A549 (cell line): ENCODE measurements around the gene REEP3. TPM values are rescaled to one million over a fixed set of nuclear protein-coding genes. Genes with fewer than 3 reads are reported as not detected.

Experiments
- ATAC-seq, 2 experiments: fragments of 200-7000 bp in 1 of 2; fragments of >200 bp in 1 of 2; cut with Nextera tagmentation in 1 of 2; cut with Tn5 transposase in 1 of 2; 3 replicates each; pipeline versions ENCODE4 v1.8.0 to v1.9.1; 2018 to 2020; ENCODE audit warnings: mild to moderate bottlenecking in 1 of 2, moderate library complexity in 1 of 2
- CTCF ChIA-PET: fragments of 300-600 bp; sonication (Branson Sonifier 250); formaldehyde crosslinking; extraction: SDS; loops from one replicate; lab custom pipeline; 2021; ENCODE audit warnings: antibody characterized with exemption, inconsistent platforms; lab: Yijun Ruan, JAX
- POLR2A ChIA-PET: fragments of 350-600 bp; formaldehyde crosslinking; extraction: SDS; loops from one replicate; lab custom pipeline; 2021; ENCODE audit warnings: antibody characterized with exemption, inconsistent platforms; lab: Yijun Ruan, JAX
- DNase-seq, 2 experiments: peaks; one replicate each; pipeline versions ENCODE4 v3.0.0 to v3.0.0-alpha.2; 2011 to 2016; ENCODE audit warnings: low read depth in 1 of 2, low spot score in 1 of 2
- FAIRE-seq: peaks from 2 replicates; lab custom pipeline; 2011; peaks lifted over from hg19 to GRCh38; lab: Jason Lieb, UNC
- H3K27ac ChIP-seq, 2 experiments: fragments of >200 bp; sonication (Bioruptor Twin); formaldehyde crosslinking; 3 replicates each; pipeline ENCODE4 v1.5.1; 2016 to 2017
- H3K4me1 ChIP-seq: fragments of >200 bp; sonication (Bioruptor Twin); formaldehyde crosslinking; 3 replicates; pipeline ENCODE4 v1.6.1; 2016
- H3K4me2 ChIP-seq: fragments of >200 bp; sonication (Bioruptor Twin); formaldehyde crosslinking; 3 replicates; pipeline ENCODE4 v1.6.1; 2016
- H3K4me3 ChIP-seq: fragments of >200 bp; sonication (Bioruptor Twin); formaldehyde crosslinking; 3 replicates; pipeline ENCODE4 v1.5.1; 2016
- H3K9me3 ChIP-seq: fragments of >200 bp; sonication (Bioruptor Twin); formaldehyde crosslinking; 3 replicates; pipeline ENCODE4 v1.6.1; 2016
- BHLHE40 ChIP-seq: IDR thresholded peaks from 2 replicates; pipeline ENCODE4 v1.6.1; 2012; ENCODE audit warnings: low read depth, low read length, inconsistent platforms
- CBX8 ChIP-seq: fragments of 200-600 bp; sonication (generic); IDR thresholded peaks from 2 replicates; pipeline ENCODE4 v1.6.1; 2016
- CHD2 ChIP-seq: fragments of 150-350 bp; IDR thresholded peaks from 2 replicates; pipeline ENCODE4 v1.6.1; 2014; ENCODE audit warnings: low read length; ENCODE audit not compliant: partially characterized antibody
- EHF ChIP-seq: fragments of 250-450 bp; sonication (Bioruptor Pico); IDR thresholded peaks from 2 replicates; pipeline ENCODE4 v1.5.0; 2020; ENCODE audit warnings: mild to moderate bottlenecking
- EP300 ChIP-seq, 2 experiments: fragments of >200 bp; sonication (Bioruptor Twin); formaldehyde crosslinking; IDR thresholded peaks; 2 replicates in 1 of 2; 3 replicates in 1 of 2; pipeline ENCODE4 v1.6.1; 2016 to 2017
- ESRRA ChIP-seq: fragments of 150-350 bp; IDR thresholded peaks from 2 replicates; pipeline ENCODE4 v1.6.1; 2014; ENCODE audit warnings: mild to moderate bottlenecking, low read length, borderline replicate concordance
- FOSB ChIP-seq: fragments of 250-450 bp; sonication (Bioruptor Pico); IDR thresholded peaks from 2 replicates; pipeline ENCODE4 v1.5.0; 2020; ENCODE audit warnings: mild to moderate bottlenecking, moderate library complexity
- FOSL2 ChIP-seq, 2 experiments: fragments of 450-650 bp in 1 of 2; fragments of >200 bp in 1 of 2; sonication (Bioruptor Twin) in 1 of 2; formaldehyde crosslinking; IDR thresholded peaks; 2 replicates each; pipeline versions ENCODE4 v1.5.0 to v1.6.1; 2016 to 2020; ENCODE audit warnings: mild to moderate bottlenecking in 1 of 2, moderate library complexity in 1 of 2
- FOXS1 ChIP-seq: fragments of 250-450 bp; sonication (Bioruptor Pico); IDR thresholded peaks from 2 replicates; pipeline ENCODE4 v1.5.0; 2020; ENCODE audit warnings: mild to moderate bottlenecking, moderate library complexity
- GATA3 ChIP-seq: IDR thresholded peaks from 2 replicates; pipeline ENCODE4 v1.6.1; 2012; ENCODE audit warnings: borderline replicate concordance
- HOXB13 ChIP-seq: fragments of 250-450 bp; sonication (Bioruptor Pico); IDR thresholded peaks from 2 replicates; pipeline ENCODE4 v1.5.0; 2020; ENCODE audit warnings: low read depth, mild to moderate bottlenecking, moderate library complexity
- JUN ChIP-seq, 2 experiments: fragments of >200 bp; sonication (Bioruptor Twin); formaldehyde crosslinking; IDR thresholded peaks; 2 replicates in 1 of 2; 3 replicates in 1 of 2; pipeline ENCODE4 v1.6.1; 2016 to 2017
- JUNB ChIP-seq: fragments of >200 bp; sonication (Bioruptor Twin); formaldehyde crosslinking; IDR thresholded peaks from 2 replicates; pipeline ENCODE4 v1.6.1; 2016
- KDM1A ChIP-seq: fragments of 200-600 bp; sonication (generic); IDR thresholded peaks from 2 replicates; pipeline ENCODE4 v1.6.1; 2016; ENCODE audit warnings: low read depth, mild to moderate bottlenecking
- KDM5A ChIP-seq: fragments of 200-600 bp; sonication (generic); IDR thresholded peaks from 2 replicates; pipeline ENCODE4 v1.6.1; 2016; ENCODE audit warnings: antibody characterized with exemption, mild to moderate bottlenecking
- MYC ChIP-seq: IDR thresholded peaks from 2 replicates; pipeline ENCODE4 v1.6.1; 2012; ENCODE audit warnings: mild to moderate bottlenecking, inconsistent platforms, low read length, improper control_type of control experiment, borderline replicate concordance
- PHF8 ChIP-seq: fragments of 200-600 bp; sonication (generic); IDR thresholded peaks from 2 replicates; pipeline ENCODE4 v1.6.1; 2016; ENCODE audit warnings: low read depth, mild to moderate bottlenecking, antibody characterized with exemption, moderate library complexity, borderline replicate concordance
- RAD21 ChIP-seq, 2 experiments: fragments of >200 bp in 1 of 2; sonication (Bioruptor Twin) in 1 of 2; formaldehyde crosslinking in 1 of 2; IDR thresholded peaks in 1 of 2; conservative IDR thresholded peaks in 1 of 2; 2 replicates in 1 of 2; 3 replicates in 1 of 2; pipeline ENCODE4 v1.6.1; 2012 to 2018; ENCODE audit warnings: inconsistent platforms in 1 of 2
- RNF2 ChIP-seq: fragments of 200-600 bp; sonication (generic); IDR thresholded peaks from 2 replicates; pipeline ENCODE4 v1.6.1; 2016; ENCODE audit warnings: low read depth, mild to moderate bottlenecking, antibody characterized with exemption, moderate library complexity, borderline replicate concordance
- SMC3 ChIP-seq: fragments of >200 bp; sonication (Bioruptor Twin); formaldehyde crosslinking; IDR thresholded peaks from 3 replicates; pipeline ENCODE4 v1.6.1; 2018; ENCODE audit warnings: inconsistent platforms
- SREBF2 ChIP-seq: fragments of 450-650 bp; IDR thresholded peaks from 2 replicates; pipeline ENCODE4 v1.6.1; 2014; ENCODE audit warnings: mild to moderate bottlenecking, moderate library complexity
- ZC3H11A ChIP-seq: fragments of 450-650 bp; IDR thresholded peaks from 2 replicates; pipeline ENCODE4 v1.6.1; 2014; ENCODE audit warnings: antibody characterized with exemption, mild to moderate bottlenecking
- ZFP36 ChIP-seq: fragments of 450-650 bp; IDR thresholded peaks from 2 replicates; pipeline ENCODE4 v1.6.1; 2014; ENCODE audit warnings: borderline replicate concordance; ENCODE audit not compliant: partially characterized antibody
- ZSCAN20 ChIP-seq: fragments of 250-450 bp; sonication (Bioruptor Pico); IDR thresholded peaks from 2 replicates; pipeline ENCODE4 v1.8.0; 2022; ENCODE audit warnings: mild to moderate bottlenecking, moderate library complexity
- WGBS: methylation state at CpG from one replicate; pipeline ENCODE4 v1.1.6; 2017; ENCODE audit errors: missing lambda C conversion rate; 5-methylcytosine and 5-hydroxymethylcytosine counted together
- polyA plus RNA-seq, 4 experiments: library from polyadenylated mRNA; depleted of rRNA in 3 of 4; stranded (reverse); fragments of >200 nt; fragmentation: RNase III in 1 of 4; extraction: RNeasy Plus Mini Kit Qiagen cat#74134 plus additional on column Dnase treatment in 1 of 4; gene quantifications; 2 replicates in 3 of 4; 3 replicates in 1 of 4; pipeline ENCODE4 v1.2.3, GENCODE V29; 2011 to 2017
- TF ChIP-seq, protein P1 (sequence below): fragments of >200 bp; sonication (Bioruptor Twin); formaldehyde crosslinking; IDR thresholded peaks from 3 replicates; pipeline ENCODE4 v1.5.1; 2016
- TF ChIP-seq, protein P2 (sequence below): fragments of 150-350 bp; IDR thresholded peaks from 2 replicates; pipeline ENCODE4 v1.6.1; 2014; ENCODE audit warnings: low read depth, mild to moderate bottlenecking, low read length
- TF ChIP-seq, protein P3 (sequence below): fragments of >200 bp; sonication (Bioruptor Twin); formaldehyde crosslinking; IDR thresholded peaks from 3 replicates; pipeline ENCODE4 v1.6.1; 2016
- TF ChIP-seq, protein P4 (sequence below): fragments of 250-450 bp; sonication (Bioruptor Pico); IDR thresholded peaks from 2 replicates; pipeline ENCODE4 v1.5.0; 2020; ENCODE audit warnings: low read depth, mild to moderate bottlenecking, moderate library complexity
- TF ChIP-seq, protein P5 (sequence below): IDR thresholded peaks from 2 replicates; pipeline ENCODE4 v1.6.1; 2012

Gene REEP3
- polyA plus RNA-seq, 2 of the 4 experiments (the other 2 are of a cell fraction) = 19.6 to 35.8 TPM

DNA sequence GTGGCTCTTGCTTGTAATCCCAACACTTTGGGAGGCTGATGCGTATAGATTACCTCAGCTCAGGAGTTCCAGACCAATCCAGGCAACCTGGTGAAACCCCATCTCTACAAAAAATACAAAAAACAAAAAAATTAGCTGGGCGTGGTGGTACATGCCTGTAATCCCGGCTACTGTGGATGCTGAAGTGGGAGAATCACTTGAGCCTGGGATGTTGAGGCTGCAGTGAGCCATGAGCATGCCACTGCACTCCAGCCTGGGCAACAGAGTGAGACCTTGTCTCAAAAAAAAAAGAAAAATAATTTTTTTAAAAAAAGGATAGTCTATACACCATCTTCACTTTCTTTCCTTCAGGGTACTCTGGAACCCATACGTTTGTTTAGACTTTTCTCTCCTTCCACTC is 6.2 kb downstream of the REEP3 start:
- ATAC-seq (no peak), DNase-seq (no peak), FAIRE-seq (no peak)
- Histone ChIP-seq H3K4me1 (peaks cover 14% of the 10 kb centered on the region; the same call in 2 of the 3 replicates), H3K4me2 (no peak overlapping the region), H3K4me3 (no peak overlapping the region), H3K9me3 (no peaks in the 10 kb centered on the region), H3K27ac (no peak overlapping the region)
- 98% methylated on average over 4 of the region's 4 CpGs for WGBS
- CTCF ChIA-PET = interaction anchor here (0.7 kb wide), 1 partner anchor 356 kb away, joined by 3 read pairs; no protein-coding TSS in a partner anchor
- TF ChIP-seq FOSL2 (IDR thresholded peaks at IDR 0.05) = no peak
- TF ChIP-seq FOSL2 (CRISPR knock-in tag; IDR thresholded peaks at IDR 0.05) = no peak
- TF ChIP-seq CHD2 = no peak
- no peak for TF ChIP-seq ESRRA
- no peak for TF ChIP-seq SMC3
- TF ChIP-seq PHF8 = no peak
- TF ChIP-seq RAD21 (conservative IDR thresholded peaks at IDR 0.05 in 1 of 2, IDR thresholded peaks at IDR 0.05 in 1 of 2) = no peak
- TF ChIP-seq ZFP36 = no peak
- no peak for TF ChIP-seq BHLHE40
- TF ChIP-seq ZC3H11A = no peak
- no peak for TF ChIP-seq KDM1A
- TF ChIP-seq, protein P1, sequence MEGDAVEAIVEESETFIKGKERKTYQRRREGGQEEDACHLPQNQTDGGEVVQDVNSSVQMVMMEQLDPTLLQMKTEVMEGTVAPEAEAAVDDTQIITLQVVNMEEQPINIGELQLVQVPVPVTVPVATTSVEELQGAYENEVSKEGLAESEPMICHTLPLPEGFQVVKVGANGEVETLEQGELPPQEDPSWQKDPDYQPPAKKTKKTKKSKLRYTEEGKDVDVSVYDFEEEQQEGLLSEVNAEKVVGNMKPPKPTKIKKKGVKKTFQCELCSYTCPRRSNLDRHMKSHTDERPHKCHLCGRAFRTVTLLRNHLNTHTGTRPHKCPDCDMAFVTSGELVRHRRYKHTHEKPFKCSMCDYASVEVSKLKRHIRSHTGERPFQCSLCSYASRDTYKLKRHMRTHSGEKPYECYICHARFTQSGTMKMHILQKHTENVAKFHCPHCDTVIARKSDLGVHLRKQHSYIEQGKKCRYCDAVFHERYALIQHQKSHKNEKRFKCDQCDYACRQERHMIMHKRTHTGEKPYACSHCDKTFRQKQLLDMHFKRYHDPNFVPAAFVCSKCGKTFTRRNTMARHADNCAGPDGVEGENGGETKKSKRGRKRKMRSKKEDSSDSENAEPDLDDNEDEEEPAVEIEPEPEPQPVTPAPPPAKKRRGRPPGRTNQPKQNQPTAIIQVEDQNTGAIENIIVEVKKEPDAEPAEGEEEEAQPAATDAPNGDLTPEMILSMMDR = no peak
- TF ChIP-seq, protein P2, sequence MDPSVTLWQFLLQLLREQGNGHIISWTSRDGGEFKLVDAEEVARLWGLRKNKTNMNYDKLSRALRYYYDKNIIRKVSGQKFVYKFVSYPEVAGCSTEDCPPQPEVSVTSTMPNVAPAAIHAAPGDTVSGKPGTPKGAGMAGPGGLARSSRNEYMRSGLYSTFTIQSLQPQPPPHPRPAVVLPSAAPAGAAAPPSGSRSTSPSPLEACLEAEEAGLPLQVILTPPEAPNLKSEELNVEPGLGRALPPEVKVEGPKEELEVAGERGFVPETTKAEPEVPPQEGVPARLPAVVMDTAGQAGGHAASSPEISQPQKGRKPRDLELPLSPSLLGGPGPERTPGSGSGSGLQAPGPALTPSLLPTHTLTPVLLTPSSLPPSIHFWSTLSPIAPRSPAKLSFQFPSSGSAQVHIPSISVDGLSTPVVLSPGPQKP = no peak
- POLR2A ChIA-PET = no interaction called here

DNA sequence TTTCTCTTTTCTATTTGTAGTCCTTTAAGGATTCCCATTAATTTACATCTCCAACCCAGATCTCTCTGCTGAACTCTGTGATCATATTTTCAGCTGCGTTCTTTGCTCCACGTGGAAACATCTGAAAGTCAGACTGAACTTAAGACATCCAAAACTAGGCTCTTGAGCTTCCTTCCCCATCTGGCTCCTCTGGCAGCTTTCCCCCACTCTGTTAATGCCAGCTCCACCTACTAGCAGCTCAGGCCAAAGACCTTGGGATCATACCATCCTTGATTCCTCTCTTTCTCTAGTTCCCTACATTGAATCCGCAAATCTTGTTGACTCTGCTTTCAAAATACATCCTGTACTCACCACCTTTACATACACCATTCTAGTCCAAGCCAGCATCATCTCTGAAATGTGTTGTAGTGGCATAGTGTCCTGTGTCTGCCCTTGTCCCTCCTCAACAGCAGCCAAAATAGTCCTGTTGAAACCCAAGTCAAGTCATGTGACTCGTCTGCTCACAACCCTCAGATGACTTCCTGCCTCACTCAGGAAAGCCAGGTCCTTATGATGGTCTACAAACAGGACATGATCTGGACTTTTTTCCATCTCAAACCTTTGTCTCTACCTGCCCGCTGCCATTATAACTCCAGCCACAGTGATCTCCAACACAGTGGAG is 7.0 kb downstream of the REEP3 start:
- Histone ChIP-seq H3K27ac (no peak overlapping the region), H3K4me2 (no peak overlapping the region), H3K4me1 (peaks cover 6% of the 10 kb centered on the region; the same call in 2 of the 3 replicates), H3K9me3 (no peaks in the 10 kb centered on the region), H3K4me3 (no peak overlapping the region)
- TF ChIP-seq FOXS1 (CRISPR knock-in tag) = no peak
- no peak for TF ChIP-seq GATA3
- TF ChIP-seq, protein P3, sequence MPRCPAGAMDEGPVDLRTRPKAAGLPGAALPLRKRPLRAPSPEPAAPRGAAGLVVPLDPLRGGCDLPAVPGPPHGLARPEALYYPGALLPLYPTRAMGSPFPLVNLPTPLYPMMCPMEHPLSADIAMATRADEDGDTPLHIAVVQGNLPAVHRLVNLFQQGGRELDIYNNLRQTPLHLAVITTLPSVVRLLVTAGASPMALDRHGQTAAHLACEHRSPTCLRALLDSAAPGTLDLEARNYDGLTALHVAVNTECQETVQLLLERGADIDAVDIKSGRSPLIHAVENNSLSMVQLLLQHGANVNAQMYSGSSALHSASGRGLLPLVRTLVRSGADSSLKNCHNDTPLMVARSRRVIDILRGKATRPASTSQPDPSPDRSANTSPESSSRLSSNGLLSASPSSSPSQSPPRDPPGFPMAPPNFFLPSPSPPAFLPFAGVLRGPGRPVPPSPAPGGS = no peak
- no peak for TF ChIP-seq ZSCAN20 (CRISPR knock-in tag)
- TF ChIP-seq RNF2 = no peak
- TF ChIP-seq, protein P4, sequence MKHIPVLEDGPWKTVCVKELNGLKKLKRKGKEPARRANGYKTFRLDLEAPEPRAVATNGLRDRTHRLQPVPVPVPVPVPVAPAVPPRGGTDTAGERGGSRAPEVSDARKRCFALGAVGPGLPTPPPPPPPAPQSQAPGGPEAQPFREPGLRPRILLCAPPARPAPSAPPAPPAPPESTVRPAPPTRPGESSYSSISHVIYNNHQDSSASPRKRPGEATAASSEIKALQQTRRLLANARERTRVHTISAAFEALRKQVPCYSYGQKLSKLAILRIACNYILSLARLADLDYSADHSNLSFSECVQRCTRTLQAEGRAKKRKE (CRISPR knock-in tag) = no peak
- TF ChIP-seq, protein P5, sequence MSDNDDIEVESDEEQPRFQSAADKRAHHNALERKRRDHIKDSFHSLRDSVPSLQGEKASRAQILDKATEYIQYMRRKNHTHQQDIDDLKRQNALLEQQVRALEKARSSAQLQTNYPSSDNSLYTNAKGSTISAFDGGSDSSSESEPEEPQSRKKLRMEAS = no peak
- TF ChIP-seq FOSL2 (IDR thresholded peaks at IDR 0.05) = no peak
- no peak for TF ChIP-seq FOSL2 (CRISPR knock-in tag; IDR thresholded peaks at IDR 0.05)
- no peak for TF ChIP-seq ZFP36
- TF ChIP-seq KDM5A = no peak
- no peak for TF ChIP-seq FOSB (CRISPR knock-in tag)
- TF ChIP-seq EHF (CRISPR knock-in tag) = no peak
- no peak for TF ChIP-seq SREBF2
- no peak for TF ChIP-seq MYC
- TF ChIP-seq HOXB13 (CRISPR knock-in tag) = no peak
- TF ChIP-seq CBX8 = no peak
- TF ChIP-seq EP300 (IDR thresholded peaks at IDR 0.05) = no peak
- no peak for TF ChIP-seq JUN (IDR thresholded peaks at IDR 0.05)
- TF ChIP-seq JUNB = no peak
- ChIA-PET CTCF (interaction anchor here (0.7 kb wide), 1 partner anchor 357 kb away, joined by 3 read pairs; no protein-coding TSS in a partner anchor), POLR2A (no interaction called here)
- DNase-seq (no peak), FAIRE-seq (no peak), ATAC-seq (no peak)
- WGBS = 92% methylated on average over 5 of the region's 5 CpGs
